GM21367 (cell line): ENCODE measurements around the gene FBXO5.

Source experiments
- ATAC-seq: cut with Tn5 transposase; IDR thresholded peaks from one replicate; pipeline ENCODE4 v1.9.1; 2021; ENCODE audit not compliant: unreplicated experiment

Gene FBXO5

GRCh38 chr6:152952045-152952444 lies 30.8 kb downstream of the FBXO5 start:
- no peak for ATAC-seq

DNA sequence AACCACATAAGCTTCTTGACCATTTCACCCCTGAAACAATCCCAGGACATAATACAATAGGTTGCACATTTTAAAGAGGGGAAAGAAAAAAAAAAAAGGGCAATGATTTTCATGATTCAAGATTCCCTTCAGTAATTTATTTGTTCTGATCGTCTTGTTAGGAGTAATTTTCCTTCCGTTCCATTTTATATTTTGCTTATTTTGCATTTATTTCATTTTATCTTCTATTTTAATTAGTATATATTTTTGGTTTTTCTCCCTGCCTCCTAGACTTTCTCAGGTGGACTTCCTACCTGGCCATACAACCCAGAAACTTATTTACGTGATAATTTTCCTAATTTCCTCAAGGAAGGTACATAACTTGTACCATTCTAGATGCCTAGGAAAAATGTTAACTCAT lies 32.6 kb downstream of the FBXO5 start:
- no peak for ATAC-seq

GRCh38 chr6:152948150-152948768 lies 34.6 kb downstream of the FBXO5 start:
- ATAC-seq: peak; percentile 87

- no peak for ATAC-seq
Observed at GRCh38 chr6:152946995-152947394, 35.8 kb downstream of the FBXO5 start.

GRCh38 chr6:152946484-152946883 lies 36.4 kb downstream of the FBXO5 start:
- ATAC-seq: no peak

GRCh38 chr6:152943260-152943897 lies 39.5 kb downstream of the FBXO5 start:
- no peak for ATAC-seq

- ATAC-seq: no peak
Observed at GRCh38 chr6:152942319-152942869, 40.4 kb downstream of the FBXO5 start.

DNA sequence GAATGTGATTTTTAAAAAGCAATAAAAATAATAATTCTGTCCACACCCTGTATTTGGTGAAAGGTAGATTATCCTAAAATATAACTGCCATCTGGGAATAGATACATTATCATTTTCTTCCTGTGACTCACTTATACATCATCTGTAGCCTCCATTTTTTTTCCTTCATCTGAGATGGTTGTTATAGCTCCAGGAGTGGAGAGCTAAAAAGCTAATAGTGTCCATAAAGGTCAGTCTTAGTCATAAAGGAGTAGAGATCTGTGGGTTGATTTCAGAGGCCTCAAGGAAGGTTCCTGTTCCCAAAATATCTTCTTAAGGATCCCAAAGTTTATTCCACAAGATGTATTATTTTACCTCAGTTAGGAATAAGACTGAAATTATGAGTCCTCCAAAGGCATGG lies 41.1 kb downstream of the FBXO5 start:
- ATAC-seq: no peak

- ATAC-seq: no peak
Observed at GRCh38 chr6:152932865-152933264, 50.0 kb downstream of the FBXO5 start.

DNA sequence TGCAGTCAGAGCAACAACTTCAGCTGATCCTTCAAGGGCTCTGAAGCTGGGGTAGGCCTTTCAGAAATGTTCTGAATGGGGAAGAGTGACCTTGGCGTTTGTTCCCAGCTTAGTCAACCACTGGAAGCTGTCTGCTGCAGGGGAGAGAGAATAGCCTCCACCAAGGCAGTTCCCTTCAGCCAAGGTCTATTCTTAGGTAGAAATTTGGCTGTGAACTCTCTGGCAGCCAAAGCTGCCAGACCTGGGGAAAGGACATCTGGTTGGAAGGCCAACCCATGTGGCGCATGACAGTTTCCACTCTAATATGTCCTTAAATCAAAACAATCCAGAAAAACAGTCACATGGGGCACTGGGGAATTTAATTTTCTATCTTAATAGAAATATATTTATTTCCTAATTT lies 60.1 kb downstream of the FBXO5 start:
- ATAC-seq: no peak
